ENCODE data around the gene STX7. TPM values are rescaled to one million over a fixed set of nuclear protein-coding genes. Genes with fewer than 3 reads are reported as not detected.

The STX7 gene
- total RNA-seq, 1 experiment from 2014 or later = 27.8 TPM

DNA sequence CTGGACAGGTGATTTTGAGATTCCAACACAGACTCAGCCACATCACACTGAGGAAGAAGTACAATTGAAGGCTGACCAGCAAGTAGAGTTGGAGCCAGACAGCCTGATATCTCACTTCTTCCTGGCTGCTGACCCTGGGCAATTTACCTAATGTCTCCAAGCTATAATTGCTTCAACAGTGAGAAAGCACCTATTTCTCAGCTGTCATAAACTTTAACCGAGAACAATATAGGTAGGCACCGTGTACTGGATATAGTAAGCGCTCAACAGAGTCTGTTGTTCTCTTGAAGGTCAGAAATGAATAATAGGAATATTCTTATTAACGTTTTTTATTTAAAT lies 28.3 kb downstream of the STX7 start:
- Histone ChIP-seq H2AFZ (ENCODE audit: low read depth, low read length, poor library complexity, severe bottlenecking) (no peak overlapping the region), H3K27me3 (ENCODE audit: insufficient read depth, low read length) (no peaks in the 10 kb centered on the region), H3K27ac (ENCODE audit: low read depth, low read length) (no peak overlapping the region), H3K36me3 (ENCODE audit: control insufficient read depth in 1 of 2, insufficient read depth in 2 of 2, low read length in 2 of 2) (no peaks in the 10 kb centered on the region), H3K9ac (ENCODE audit: low read length) (no peak overlapping the region), H3K4me2 (ENCODE audit: low read length) (no peak overlapping the region), H3K9me2 (ENCODE audit: insufficient read depth) (no peaks in the 10 kb centered on the region), H3K4me3 (replicated peaks in 1 of 2; ENCODE audit: low read depth in 1 of 2, low read length in 2 of 2) (no peak overlapping the region), H3K4me1 (ENCODE audit: control insufficient read depth in 1 of 2, insufficient read depth in 2 of 2, low read length in 2 of 2) (no peaks in the 10 kb centered on the region), H3K9me3 (ENCODE audit: control insufficient read depth in 1 of 2, insufficient read depth in 1 of 2, low read depth in 1 of 2, low read length in 2 of 2) (no peaks in the 10 kb centered on the region), H3K79me2 (ENCODE audit: insufficient read depth, low read length) (peaks cover 8% of the 10 kb centered on the region; the same call in 1 of the 2 replicates), H4K20me1 (ENCODE audit: insufficient read depth) (no peaks in the 10 kb centered on the region)
- BruUV-seq (replicated peaks) = no TSS peak
- DNase-seq (ENCODE audit: low read depth, low spot score) (no peak), ATAC-seq (no peak)
- TF ChIP-seq CEBPB (IDR thresholded peaks at IDR 0.05; ENCODE audit: low read depth) = no peak
- TF ChIP-seq RAD21 (IDR thresholded peaks at IDR 0.05; ENCODE audit: low read depth) = no peak
- no peak for TF ChIP-seq TCF7L2 (IDR thresholded peaks at IDR 0.05; ENCODE audit: borderline replicate concordance, extremely low read depth, insufficient read depth, insufficient read length)
- TF ChIP-seq ZNF274 (IDR thresholded peaks at IDR 0.05; ENCODE audit: low read depth, low read length) = no peak
- TF ChIP-seq, protein P1, sequence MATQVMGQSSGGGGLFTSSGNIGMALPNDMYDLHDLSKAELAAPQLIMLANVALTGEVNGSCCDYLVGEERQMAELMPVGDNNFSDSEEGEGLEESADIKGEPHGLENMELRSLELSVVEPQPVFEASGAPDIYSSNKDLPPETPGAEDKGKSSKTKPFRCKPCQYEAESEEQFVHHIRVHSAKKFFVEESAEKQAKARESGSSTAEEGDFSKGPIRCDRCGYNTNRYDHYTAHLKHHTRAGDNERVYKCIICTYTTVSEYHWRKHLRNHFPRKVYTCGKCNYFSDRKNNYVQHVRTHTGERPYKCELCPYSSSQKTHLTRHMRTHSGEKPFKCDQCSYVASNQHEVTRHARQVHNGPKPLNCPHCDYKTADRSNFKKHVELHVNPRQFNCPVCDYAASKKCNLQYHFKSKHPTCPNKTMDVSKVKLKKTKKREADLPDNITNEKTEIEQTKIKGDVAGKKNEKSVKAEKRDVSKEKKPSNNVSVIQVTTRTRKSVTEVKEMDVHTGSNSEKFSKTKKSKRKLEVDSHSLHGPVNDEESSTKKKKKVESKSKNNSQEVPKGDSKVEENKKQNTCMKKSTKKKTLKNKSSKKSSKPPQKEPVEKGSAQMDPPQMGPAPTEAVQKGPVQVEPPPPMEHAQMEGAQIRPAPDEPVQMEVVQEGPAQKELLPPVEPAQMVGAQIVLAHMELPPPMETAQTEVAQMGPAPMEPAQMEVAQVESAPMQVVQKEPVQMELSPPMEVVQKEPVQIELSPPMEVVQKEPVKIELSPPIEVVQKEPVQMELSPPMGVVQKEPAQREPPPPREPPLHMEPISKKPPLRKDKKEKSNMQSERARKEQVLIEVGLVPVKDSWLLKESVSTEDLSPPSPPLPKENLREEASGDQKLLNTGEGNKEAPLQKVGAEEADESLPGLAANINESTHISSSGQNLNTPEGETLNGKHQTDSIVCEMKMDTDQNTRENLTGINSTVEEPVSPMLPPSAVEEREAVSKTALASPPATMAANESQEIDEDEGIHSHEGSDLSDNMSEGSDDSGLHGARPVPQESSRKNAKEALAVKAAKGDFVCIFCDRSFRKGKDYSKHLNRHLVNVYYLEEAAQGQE (IDR thresholded peaks at IDR 0.05; ENCODE audit: low read depth) = no peak
- TF ChIP-seq EGR1 (IDR thresholded peaks at IDR 0.05; ENCODE audit: low read depth) = no peak
- TF ChIP-seq YY1 (IDR thresholded peaks at IDR 0.05; ENCODE audit: extremely low read depth, insufficient replicate concordance, low read depth, low read length) = no peak
- TF ChIP-seq SP1 (IDR thresholded peaks at IDR 0.05; ENCODE audit: low read depth) = no peak
- no peak for TF ChIP-seq POLR2A (IDR thresholded peaks at IDR 0.05; ENCODE audit: borderline replicate concordance, extremely low read depth, insufficient read depth, insufficient read length)
- TF ChIP-seq, protein P2, sequence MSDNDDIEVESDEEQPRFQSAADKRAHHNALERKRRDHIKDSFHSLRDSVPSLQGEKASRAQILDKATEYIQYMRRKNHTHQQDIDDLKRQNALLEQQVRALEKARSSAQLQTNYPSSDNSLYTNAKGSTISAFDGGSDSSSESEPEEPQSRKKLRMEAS (IDR thresholded peaks at IDR 0.05) = no peak
- TF ChIP-seq CBX3 (IDR thresholded peaks at IDR 0.05; ENCODE audit: low read depth) = no peak
- TF ChIP-seq, protein P3, sequence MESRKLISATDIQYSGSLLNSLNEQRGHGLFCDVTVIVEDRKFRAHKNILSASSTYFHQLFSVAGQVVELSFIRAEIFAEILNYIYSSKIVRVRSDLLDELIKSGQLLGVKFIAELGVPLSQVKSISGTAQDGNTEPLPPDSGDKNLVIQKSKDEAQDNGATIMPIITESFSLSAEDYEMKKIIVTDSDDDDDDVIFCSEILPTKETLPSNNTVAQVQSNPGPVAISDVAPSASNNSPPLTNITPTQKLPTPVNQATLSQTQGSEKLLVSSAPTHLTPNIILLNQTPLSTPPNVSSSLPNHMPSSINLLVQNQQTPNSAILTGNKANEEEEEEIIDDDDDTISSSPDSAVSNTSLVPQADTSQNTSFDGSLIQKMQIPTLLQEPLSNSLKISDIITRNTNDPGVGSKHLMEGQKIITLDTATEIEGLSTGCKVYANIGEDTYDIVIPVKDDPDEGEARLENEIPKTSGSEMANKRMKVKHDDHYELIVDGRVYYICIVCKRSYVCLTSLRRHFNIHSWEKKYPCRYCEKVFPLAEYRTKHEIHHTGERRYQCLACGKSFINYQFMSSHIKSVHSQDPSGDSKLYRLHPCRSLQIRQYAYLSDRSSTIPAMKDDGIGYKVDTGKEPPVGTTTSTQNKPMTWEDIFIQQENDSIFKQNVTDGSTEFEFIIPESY (IDR thresholded peaks at IDR 0.05; ENCODE audit: extremely low read depth, insufficient replicate concordance, low read length) = no peak
- TF ChIP-seq SRF (IDR thresholded peaks at IDR 0.05; ENCODE audit: low read depth) = no peak
- TF ChIP-seq SIN3A (IDR thresholded peaks at IDR 0.05; ENCODE audit: low read depth) = no peak
- TF ChIP-seq, protein P4, sequence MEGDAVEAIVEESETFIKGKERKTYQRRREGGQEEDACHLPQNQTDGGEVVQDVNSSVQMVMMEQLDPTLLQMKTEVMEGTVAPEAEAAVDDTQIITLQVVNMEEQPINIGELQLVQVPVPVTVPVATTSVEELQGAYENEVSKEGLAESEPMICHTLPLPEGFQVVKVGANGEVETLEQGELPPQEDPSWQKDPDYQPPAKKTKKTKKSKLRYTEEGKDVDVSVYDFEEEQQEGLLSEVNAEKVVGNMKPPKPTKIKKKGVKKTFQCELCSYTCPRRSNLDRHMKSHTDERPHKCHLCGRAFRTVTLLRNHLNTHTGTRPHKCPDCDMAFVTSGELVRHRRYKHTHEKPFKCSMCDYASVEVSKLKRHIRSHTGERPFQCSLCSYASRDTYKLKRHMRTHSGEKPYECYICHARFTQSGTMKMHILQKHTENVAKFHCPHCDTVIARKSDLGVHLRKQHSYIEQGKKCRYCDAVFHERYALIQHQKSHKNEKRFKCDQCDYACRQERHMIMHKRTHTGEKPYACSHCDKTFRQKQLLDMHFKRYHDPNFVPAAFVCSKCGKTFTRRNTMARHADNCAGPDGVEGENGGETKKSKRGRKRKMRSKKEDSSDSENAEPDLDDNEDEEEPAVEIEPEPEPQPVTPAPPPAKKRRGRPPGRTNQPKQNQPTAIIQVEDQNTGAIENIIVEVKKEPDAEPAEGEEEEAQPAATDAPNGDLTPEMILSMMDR (IDR thresholded peaks at IDR 0.05 in 2 of 3, conservative IDR thresholded peaks at IDR 0.05 in 1 of 3; ENCODE audit: borderline replicate concordance in 1 of 3, insufficient read depth in 1 of 3, low read depth in 2 of 3, low read length in 2 of 3) = no peak
- no peak for TF ChIP-seq JUND (IDR thresholded peaks at IDR 0.05)
- no peak for TF ChIP-seq EZH2phosphoT487 (IDR thresholded peaks at IDR 0.05; ENCODE audit: borderline replicate concordance)
- no peak for TF ChIP-seq POLR2AphosphoS5 (IDR thresholded peaks at IDR 0.05; ENCODE audit: low read depth, low read length)
- TF ChIP-seq ZFX (IDR thresholded peaks at IDR 0.05) = no peak
- ChIA-PET POLR2A (no interaction called here), RAD21 (ENCODE audit: low non-redundant PET in 1 of 2, low total read pairs in 2 of 2, uncharacterized antibody in 2 of 2, unreplicated experiment in 2 of 2) (interaction anchor here (0.7 to 1.8 kb wide), 4 partner anchors 183 to 205 kb away, joined by 3 to 8 read pairs (median 4); no protein-coding TSS in a partner anchor), CTCF (interaction anchor here (0.6 to 4.1 kb wide), 17 partner anchors 8 to 559 kb away, joined by 3 to 83 read pairs (median 4); partner anchors contain the start of gene STX7)
- intact Hi-C loops (cut with micrococcal nuclease) = loop anchor here (1.0 to 5.0 kb wide), 4 partner anchors 92 to 560 kb away; no protein-coding TSS in a partner anchor
